MM.1S (cell line): Measurements from ENCODE around the gene TFAP2B.

Experiments
- CTCF ChIP-seq: fragments of 300-600 bp; sonication (generic); IDR thresholded peaks from 2 replicates; pipeline ENCODE4 v1.5.1; 2016; ENCODE audit warnings: antibody characterized with exemption, low read length, mixed read lengths
- EZH2 ChIP-seq: fragments of 300-600 bp; sonication (generic); optimal IDR thresholded peaks from 2 replicates; pipeline ENCODE3; 2017; ENCODE audit warnings: low read depth, mild to moderate bottlenecking, antibody characterized with exemption, low read length, mixed read lengths

- no peak for TF ChIP-seq CTCF
- no peak for TF ChIP-seq EZH2
Measured at GRCh38 chr6:50817646-50817950, 1.1 kb upstream of the TFAP2B start.
